HG02759 (cell line): ENCODE results near the gene XAB2.
"Not testable (repeated sequence)": the region's sequence is repeated elsewhere in the genome, so short reads cannot be mapped to it uniquely, and the experiment has no call there.

Experiments used
- ATAC-seq: cut with Tn5 transposase; IDR thresholded peaks from one replicate; pipeline ENCODE4 v1.9.1; 2021; ENCODE audit warnings: mild to moderate bottlenecking, moderate library complexity; ENCODE audit not compliant: unreplicated experiment

Gene XAB2

DNA sequence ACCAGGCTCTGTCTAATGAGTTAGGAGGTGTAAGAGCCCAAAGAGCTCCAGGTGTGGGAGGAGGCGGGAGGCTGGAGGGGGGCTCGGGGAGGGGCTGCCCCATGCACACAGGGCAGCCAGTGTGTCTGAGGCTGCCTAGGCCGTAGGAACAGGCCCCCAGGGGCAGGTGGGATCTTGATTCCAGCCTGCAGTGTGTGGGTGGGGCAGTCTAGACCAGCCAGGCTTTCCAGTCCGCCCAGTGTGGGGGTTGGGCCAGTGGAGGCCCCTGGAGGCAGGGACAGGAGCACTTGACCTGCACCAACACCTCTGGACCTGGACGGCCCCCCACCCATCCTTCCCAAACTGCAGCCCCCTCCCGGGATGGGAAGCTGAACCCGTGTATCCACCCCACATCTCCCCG is 39.1 kb downstream of the XAB2 start:
- ATAC-seq = no peak

DNA sequence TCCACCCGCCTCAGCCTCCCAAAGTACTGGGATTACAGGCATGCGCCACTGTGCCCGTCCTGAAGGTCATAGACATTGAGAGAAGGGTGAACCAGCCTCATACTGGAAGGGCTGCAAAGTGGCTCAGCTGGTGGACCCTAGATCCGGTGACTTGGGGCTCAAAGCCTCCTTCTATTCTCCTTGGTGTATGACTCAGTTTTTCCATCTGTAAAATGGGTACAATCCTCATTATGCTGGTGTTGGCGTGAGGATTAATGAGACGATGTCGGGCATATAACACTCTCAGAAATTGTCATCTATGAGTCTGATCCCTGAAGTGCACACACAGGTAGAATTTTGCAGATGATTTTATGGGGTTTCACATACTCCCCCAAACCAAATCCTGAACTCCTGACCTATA is 39.5 kb downstream of the XAB2 start:
- no peak for ATAC-seq

DNA sequence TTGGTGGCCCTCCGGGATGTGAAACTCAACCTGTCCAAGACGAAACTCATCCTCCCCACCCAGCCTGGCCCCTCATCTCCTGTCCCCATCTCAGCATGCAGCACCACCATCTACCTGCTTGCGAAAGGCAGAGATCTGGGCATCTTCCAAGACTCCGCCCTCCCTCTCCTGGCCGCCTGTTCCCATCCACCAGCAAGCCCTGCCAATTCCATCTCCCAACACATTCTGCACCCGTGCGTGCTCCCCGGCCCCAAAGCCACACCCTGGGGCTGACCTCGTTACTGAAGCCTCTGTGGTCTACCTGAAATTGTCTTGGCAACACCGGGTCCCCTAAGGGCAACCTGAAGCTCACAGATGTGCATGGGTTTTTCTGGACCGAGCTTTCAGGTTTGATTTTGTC is 46.9 kb downstream of the XAB2 start:
- ATAC-seq = no peak

DNA sequence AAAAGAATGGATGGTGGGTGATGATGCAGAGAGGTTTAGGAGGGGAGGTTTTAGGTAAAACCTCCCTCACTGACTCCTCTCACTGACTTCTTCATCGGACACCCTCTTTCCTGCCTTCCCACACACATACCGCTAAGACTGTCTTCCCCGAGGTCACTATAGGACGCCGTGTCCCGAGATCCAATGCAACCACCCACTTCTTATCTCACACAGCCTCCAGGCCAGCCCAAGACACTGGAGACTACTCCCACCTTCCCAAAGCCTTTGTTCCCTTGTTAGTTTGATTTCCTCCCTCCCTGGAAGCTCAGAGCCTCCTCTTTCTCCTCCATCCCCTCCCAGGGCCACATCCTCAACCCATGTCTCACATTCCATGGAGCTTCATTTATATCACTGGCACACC is 50.2 kb downstream of the XAB2 start:
- ATAC-seq = no peak

DNA sequence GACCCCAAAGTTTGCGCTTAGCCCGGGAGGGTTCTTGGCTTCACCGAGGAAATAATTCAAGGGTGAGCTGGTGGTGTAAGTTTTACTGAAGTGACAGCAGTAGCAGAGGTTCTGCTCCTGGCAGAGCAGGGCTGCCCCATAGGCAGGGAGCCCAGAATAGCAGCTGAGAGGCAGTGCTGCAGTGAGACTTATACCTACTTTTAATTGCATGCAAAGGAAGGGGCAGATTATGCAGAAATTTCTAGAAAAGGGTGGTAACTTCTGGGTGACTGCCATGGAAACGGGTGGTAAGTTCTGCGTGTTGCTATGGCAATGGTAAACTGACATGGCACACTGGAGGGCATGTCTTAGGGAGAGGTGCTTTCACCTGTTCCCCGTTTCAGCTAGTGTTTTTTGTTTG is 51.2 kb downstream of the XAB2 start:
- no peak for ATAC-seq

DNA sequence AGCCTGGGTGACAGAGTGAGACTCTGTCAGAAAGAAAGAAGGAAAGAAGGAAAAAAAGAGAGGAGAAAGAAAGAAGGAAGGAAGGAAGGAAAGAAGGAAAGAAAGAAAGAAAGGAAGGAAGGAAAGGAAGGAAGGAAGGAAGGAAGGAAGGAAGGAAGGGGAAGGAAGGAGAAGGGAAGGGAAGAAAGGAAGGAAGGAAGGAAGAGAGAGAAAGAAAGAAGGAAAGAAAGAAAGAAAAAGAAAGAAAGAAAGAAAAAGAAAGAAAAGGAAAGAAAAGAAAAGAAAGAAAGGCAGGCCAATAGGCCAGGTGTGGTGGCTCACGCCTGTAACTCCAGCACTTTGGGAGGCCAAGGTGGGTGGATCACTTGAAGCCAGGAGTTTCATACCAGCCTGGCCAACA is 51.9 kb downstream of the XAB2 start:
- ATAC-seq = not testable (repeated sequence)

DNA sequence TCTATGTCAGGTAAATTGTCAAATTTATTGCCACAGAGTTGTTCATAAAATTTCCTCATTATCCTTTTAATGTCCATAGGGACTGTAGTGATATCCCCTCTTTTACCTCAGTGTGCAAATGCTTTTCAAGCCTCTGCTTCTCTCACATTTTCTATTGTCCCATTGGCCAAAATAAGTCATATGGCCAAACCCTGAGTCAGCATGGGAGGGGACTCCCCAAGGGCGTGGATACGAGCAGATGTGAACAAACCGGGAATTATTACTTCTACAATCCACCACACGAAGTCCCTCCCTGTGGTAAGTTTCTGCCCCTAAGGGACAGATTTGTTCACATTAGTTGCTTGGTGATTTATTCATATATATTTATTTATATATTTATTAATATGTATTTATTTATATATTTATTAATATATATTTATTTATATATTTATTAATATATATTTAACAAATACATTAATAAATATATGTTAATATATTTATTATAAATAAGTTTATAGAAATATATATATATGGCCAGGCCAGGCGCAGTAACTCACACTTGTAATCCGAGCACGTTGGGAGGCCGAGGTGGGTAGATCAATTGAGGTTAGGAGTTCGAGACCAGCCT is 53.8 kb downstream of the XAB2 start:
- ATAC-seq = no peak

DNA sequence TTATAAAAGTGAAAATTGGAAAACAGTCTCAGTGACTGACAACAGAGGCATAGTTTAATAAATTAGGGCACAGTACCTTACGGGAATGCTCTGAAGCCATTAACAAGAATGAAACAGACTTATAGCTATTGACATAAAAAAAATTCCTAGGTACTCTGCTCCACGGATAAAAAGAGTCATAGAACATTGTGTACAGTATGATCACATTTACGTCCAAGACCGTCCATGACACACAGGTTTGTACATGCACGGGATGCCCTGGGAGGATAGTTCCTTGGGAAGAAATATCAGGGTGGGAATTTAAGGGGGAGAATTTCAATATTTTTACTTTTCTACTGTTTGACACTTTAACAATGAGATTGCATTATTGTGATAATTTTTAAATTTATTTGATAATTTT is 58.6 kb downstream of the XAB2 start:
- no peak for ATAC-seq
